HG02678 (cell line): ENCODE measurements around the gene OR8B8.
"Not testable (repeated sequence)": the region's sequence is repeated elsewhere in the genome, so short reads cannot be mapped to it uniquely, and the experiment has no call there.

Experiments
- ATAC-seq: cut with Tn5 transposase; IDR thresholded peaks from one replicate; pipeline ENCODE4 v1.9.1; 2021; ENCODE audit warnings: mild to moderate bottlenecking, moderate library complexity; ENCODE audit not compliant: unreplicated experiment

The OR8B8 gene

GRCh38 chr11:124445646-124446150 lies at the start of gene OR8B8:
Gene OR8B8 (minus strand): TSS chr11:124445696. CDS start chr11:124441085, 4,611 bp downstream.
- ATAC-seq, result no peak

- no peak for ATAC-seq
Observed at GRCh38 chr11:124493016-124493655, 47.6 kb upstream of the OR8B8 start.

GRCh38 chr11:124483422-124483821 lies 37.9 kb upstream of the OR8B8 start:
- ATAC-seq, result no peak

GRCh38 chr11:124482362-124483147 lies 37.1 kb upstream of the OR8B8 start:
- ATAC-seq, result no peak

- no peak for ATAC-seq
Observed at GRCh38 chr11:124481365-124482323, 36.1 kb upstream of the OR8B8 start.

- ATAC-seq, result no peak
Observed at GRCh38 chr11:124479561-124479960, 34.1 kb upstream of the OR8B8 start.

GRCh38 chr11:124475265-124475664 lies 29.8 kb upstream of the OR8B8 start:
- no peak for ATAC-seq

GRCh38 chr11:124474779-124475178 lies 29.3 kb upstream of the OR8B8 start:
- ATAC-seq, result no peak

GRCh38 chr11:124474079-124474478 lies 28.6 kb upstream of the OR8B8 start:
- ATAC-seq, result no peak

- ATAC-seq, result no peak
Observed at GRCh38 chr11:124473476-124473875, 28.0 kb upstream of the OR8B8 start.

- no peak for ATAC-seq
Observed at GRCh38 chr11:124470561-124471227, 25.2 kb upstream of the OR8B8 start.

GRCh38 chr11:124467381-124467927 lies 22.0 kb upstream of the OR8B8 start:
- ATAC-seq, result no peak

- ATAC-seq, result no peak
Observed at GRCh38 chr11:124465368-124465767, 19.9 kb upstream of the OR8B8 start.

- no peak for ATAC-seq
Observed at GRCh38 chr11:124463990-124464389, 18.5 kb upstream of the OR8B8 start.

- ATAC-seq, result no peak
Observed at GRCh38 chr11:124463324-124463723, 17.8 kb upstream of the OR8B8 start.

GRCh38 chr11:124460459-124460858 lies 15.0 kb upstream of the OR8B8 start:
- ATAC-seq, result no peak

GRCh38 chr11:124459379-124459778 lies 13.9 kb upstream of the OR8B8 start:
- not testable (repeated sequence) for ATAC-seq

GRCh38 chr11:124454552-124454951 lies 9.1 kb upstream of the OR8B8 start:
- no peak for ATAC-seq

GRCh38 chr11:124446916-124447315 lies 1.4 kb upstream of the OR8B8 start:
- no peak for ATAC-seq

- ATAC-seq, result no peak
Observed at GRCh38 chr11:124442847-124443246, 2.6 kb downstream of the OR8B8 start.
